ENCODE data around the gene WDR89. TPM values are rescaled to one million over a fixed set of nuclear protein-coding genes. Genes with fewer than 3 reads are reported as not detected.

Gene WDR89
- total and polyA plus RNA-seq, 4 donors, result 7.0 to 17.9 (median 8.7) TPM

- Histone ChIP-seq H3K27me3 (ENCODE audit: control insufficient read depth in 3 of 3, insufficient read depth in 3 of 3, low read length in 2 of 3) (no peaks in the 10 kb centered on the region), H3K27ac (ENCODE audit: low read depth in 1 of 2, low read length in 1 of 2) (no peak overlapping the region), H3K36me3 (ENCODE audit: control insufficient read depth in 4 of 4, insufficient read depth in 4 of 4, low read length in 4 of 4) (peaks cover 0 to 2% (median 0%) of the 10 kb centered on the region in 4 donors), H3K9ac (ENCODE audit: insufficient read depth in 1 of 2, low read length in 2 of 2) (no peak overlapping the region), H3K9me3 (ENCODE audit: control insufficient read depth in 4 of 4, insufficient read depth in 3 of 4, low read length in 3 of 4) (no peaks in the 10 kb centered on the region), H3K4me3 (no peak overlapping the region), H3K4me1 (ENCODE audit: control insufficient read depth in 5 of 5, insufficient read depth in 5 of 5, low read length in 5 of 5) (peaks cover 0 to 4% (median 2%) of the 10 kb centered on the region in 5 donors)
- 71 to 93% methylated on average over 2 of the region's 2 CpGs for WGBS, 2 donors
- TF ChIP-seq CTCF (IDR thresholded peaks at IDR 0.05; ENCODE audit: control extremely low read depth, extremely low read depth), result no peak
- DNase-seq (peak in 2 of 3 donors; percentile 55 to 64), ATAC-seq (ENCODE audit: insufficient read depth, low FRiP score) (no peak)
Measured at GRCh38 chr14:63654936-63655335, 13.3 kb upstream of the WDR89 start.

- ATAC-seq (ENCODE audit: insufficient read depth, low FRiP score) (no peak), DNase-seq (no peak)
- H3K4me1 ChIP-seq (ENCODE audit: control insufficient read depth in 5 of 5, insufficient read depth in 5 of 5, low read length in 5 of 5), result peaks cover 0 to 5% (median 0%) of the 10 kb centered on the region in 5 donors
- H3K27ac ChIP-seq (ENCODE audit: low read depth in 1 of 2, low read length in 1 of 2), result no peak overlapping the region
- H3K27me3 ChIP-seq (ENCODE audit: control insufficient read depth in 3 of 3, insufficient read depth in 3 of 3, low read length in 2 of 3), result no peaks in the 10 kb centered on the region
- H3K9ac ChIP-seq (ENCODE audit: insufficient read depth in 1 of 2, low read length in 2 of 2), result no peak overlapping the region
- H3K9me3 ChIP-seq (ENCODE audit: control insufficient read depth in 4 of 4, insufficient read depth in 3 of 4, low read length in 3 of 4), result no peaks in the 10 kb centered on the region
- WGBS, 2 donors, result 97 to 100% methylated on average over 2 of the region's 2 CpGs
- H3K36me3 ChIP-seq (ENCODE audit: control insufficient read depth in 4 of 4, insufficient read depth in 4 of 4, low read length in 4 of 4), result peaks cover 0 to 2% (median 0%) of the 10 kb centered on the region in 4 donors
- no peak overlapping the region for H3K4me3 ChIP-seq
- TF ChIP-seq CTCF (IDR thresholded peaks at IDR 0.05; ENCODE audit: control extremely low read depth, extremely low read depth), result no peak
Measured at GRCh38 chr14:63654346-63654745, 12.7 kb upstream of the WDR89 start.

- no peak overlapping the region for H3K4me3 ChIP-seq
- 95 to 99% methylated on average over 3 of the region's 3 CpGs for WGBS, 2 donors
- H3K4me1 ChIP-seq (ENCODE audit: control insufficient read depth in 5 of 5, insufficient read depth in 5 of 5, low read length in 5 of 5), result peaks cover 0 to 10% (median 0%) of the 10 kb centered on the region in 5 donors
- H3K9me3 ChIP-seq (ENCODE audit: control insufficient read depth in 4 of 4, insufficient read depth in 3 of 4, low read length in 3 of 4), result no peaks in the 10 kb centered on the region
- H3K27me3 ChIP-seq (ENCODE audit: control insufficient read depth in 3 of 3, insufficient read depth in 3 of 3, low read length in 2 of 3), result no peaks in the 10 kb centered on the region
- no peak for ATAC-seq (ENCODE audit: insufficient read depth, low FRiP score)
- no peak overlapping the region for H3K27ac ChIP-seq (ENCODE audit: low read depth in 1 of 2, low read length in 1 of 2)
- no peaks in the 10 kb centered on the region for H3K36me3 ChIP-seq (ENCODE audit: control insufficient read depth in 4 of 4, insufficient read depth in 4 of 4, low read length in 4 of 4)
- no peak for DNase-seq
- H3K9ac ChIP-seq (ENCODE audit: insufficient read depth in 1 of 2, low read length in 2 of 2), result no peak overlapping the region
- TF ChIP-seq CTCF (IDR thresholded peaks at IDR 0.05; ENCODE audit: control extremely low read depth, extremely low read depth), result no peak
Measured at GRCh38 chr14:63652406-63652805, 10.7 kb upstream of the WDR89 start.
